Activated naive CD4-positive, alpha-beta T cell (primary cell): ENCODE data around the gene CACTIN.
"Not testable (repeated sequence)": the region's sequence is repeated elsewhere in the genome, so short reads cannot be mapped to it uniquely, and the experiment has no call there.

Source experiments
- DNase-seq, 4 experiments: peaks; one replicate each; lab custom pipeline; 2025; lab: John Stamatoyannopoulos, UW

Gene CACTIN

DNA sequence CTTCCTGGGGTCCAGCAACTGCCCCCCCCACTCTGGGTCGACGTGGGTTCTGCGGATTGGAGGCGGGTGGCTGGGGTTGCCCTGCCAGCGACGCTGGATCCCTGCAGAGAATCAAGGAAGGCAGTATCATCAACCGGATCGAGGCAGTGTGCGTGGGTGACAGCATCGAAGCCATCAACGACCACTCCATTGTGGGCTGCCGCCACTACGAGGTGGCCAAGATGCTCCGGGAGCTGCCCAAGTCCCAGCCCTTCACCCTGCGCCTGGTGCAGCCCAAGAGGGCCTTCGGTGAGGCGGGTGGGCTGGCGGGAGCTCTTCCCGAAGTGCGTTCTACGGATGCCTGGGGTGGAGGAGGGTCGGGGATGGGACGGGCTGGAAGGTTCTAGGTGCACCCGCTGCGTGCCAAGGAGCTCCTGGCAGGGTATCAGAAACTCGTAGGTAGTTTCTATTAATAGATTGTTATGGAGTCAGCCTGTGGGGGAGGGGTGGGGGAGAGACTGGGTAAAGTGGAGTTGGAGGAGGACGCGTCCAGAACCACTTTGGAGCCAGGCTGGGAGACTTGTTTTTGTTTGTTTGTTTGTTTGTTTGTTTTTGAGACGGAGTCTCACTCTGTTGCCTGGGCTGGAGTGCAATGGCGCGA is 39.8 kb downstream of the CACTIN start:
- DNase-seq, result no peak

DNA sequence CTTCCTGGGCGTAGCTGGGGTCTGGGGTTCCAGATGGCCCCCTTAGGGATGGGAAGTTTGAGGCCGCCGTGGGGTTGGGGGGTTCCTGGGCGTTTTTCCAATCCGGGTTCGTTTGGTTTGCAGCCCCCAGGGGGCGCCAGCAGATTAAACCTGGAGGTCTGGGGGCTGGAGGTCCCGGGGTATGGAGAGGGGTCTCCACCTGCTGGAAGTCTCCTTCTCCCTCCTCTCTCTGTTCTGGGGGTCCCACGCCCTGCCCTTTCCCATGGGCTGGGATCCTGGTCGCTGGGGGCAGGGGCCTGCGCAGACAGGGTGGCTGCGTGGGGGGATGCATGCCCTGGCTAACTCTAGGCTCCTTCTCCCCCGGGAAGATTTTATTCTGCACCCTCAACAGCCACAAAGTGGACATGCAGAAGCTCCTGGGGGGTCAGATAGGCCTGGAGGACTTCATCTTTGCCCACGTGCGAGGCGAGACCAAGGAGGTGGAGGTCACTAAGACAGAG is 40.4 kb downstream of the CACTIN start:
- peak in 3 of 4 experiments; percentile 12 to 48 (median 13) for DNase-seq

GRCh38 chr19:3585301-3586126 is 41.1 kb downstream of the CACTIN start, which contains the start of gene GIPC3:
GIPC3 (plus strand) TSS chr19:3585478; CDS start chr19:3585598, 120 bp downstream.
- DNase-seq, result no peak

DNA sequence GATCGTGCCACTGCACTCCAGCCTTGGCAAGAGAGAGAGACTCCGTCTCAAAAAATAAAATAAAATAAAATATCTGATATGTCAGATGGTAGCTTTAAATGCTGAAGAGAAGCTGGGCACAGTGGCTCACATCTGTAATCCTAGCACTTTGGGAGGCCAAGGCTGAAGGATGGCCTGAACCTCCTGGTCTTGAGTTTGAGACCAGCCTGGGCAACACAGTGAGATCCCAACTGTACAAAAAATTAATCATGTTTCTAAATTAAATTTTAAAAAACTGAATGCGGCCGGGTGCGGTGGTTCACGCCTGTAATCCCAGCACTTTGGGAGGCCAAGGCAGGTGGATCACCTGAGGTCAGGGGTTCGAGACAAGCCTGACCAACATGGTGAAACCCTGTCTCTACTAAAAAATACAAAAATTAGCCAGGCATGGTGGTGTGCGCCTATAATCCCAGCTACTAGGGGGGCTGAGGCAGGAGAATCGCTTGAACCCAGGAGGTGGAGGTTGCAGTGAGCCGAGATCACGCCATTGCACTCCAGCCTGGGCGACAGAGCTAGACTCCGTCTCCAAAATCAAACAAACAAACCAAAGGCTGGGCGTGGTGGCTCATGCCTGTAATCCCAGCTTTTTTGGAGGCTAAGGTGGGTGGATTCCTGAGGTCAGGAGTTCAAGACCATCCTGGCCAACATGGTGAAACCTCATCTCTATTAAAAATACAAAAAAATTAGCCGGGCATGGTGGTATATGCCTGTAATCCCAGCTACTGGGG is 42.4 kb downstream of the CACTIN start:
- DNase-seq, result not testable (repeated sequence)

DNA sequence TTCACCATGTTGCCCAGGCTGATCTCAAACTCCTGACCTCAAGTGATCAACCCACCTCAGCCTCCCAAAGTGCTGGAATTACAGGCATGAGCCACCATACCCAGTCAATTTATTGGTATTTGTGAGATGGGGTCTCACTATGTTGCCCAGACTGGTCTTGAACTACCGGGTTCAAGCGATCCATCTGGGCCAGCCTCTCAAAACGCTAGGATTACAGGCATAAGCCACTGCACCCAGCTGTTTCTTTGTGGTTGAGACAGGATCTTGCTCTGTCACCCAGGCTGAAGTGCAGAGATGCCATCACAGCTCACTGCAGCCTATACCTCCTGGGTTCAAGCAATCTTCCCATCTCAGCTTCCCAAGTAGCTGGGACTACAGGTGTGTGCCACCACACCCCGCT is 44.8 kb downstream of the CACTIN start:
- DNase-seq, result not testable (repeated sequence)

GRCh38 chr19:3580156-3580934 is 46.2 kb downstream of the CACTIN start:
- no peak for DNase-seq

- DNase-seq, result no peak
Measured at GRCh38 chr19:3578390-3578789, 48.2 kb downstream of the CACTIN start.

DNA sequence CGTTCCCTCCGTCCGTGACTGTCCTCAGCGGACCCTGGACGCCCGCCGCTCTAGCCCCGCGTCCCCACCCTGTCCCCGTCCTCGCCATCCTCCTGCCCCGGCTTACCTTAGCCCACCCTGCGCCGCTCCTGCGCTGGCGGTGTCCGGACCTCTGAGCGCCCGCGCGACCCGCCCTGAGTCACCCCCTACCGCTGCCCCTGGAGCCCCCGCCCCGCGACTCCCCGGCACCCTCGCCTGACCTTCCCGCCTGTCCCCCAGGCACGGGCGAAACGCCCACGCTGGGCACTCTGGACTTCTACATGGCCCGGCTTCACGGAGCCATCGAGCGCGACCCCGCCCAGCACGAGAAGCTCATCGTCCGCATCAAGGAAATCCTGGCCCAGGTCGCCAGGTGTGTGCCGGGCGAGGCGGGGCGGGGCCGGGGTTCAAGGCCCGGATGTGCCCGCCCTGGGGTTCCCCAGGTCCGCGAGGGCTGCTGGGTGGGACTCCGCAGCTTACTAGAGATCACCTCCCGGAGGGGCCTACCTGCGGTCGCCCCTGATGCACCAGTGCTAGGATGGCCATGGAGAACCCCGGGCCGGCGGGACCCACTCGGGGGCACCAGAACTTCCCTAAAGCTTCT is 48.8 kb downstream of the CACTIN start:
- DNase-seq, result no peak

- no peak for DNase-seq
Measured at GRCh38 chr19:3576696-3577443, 49.7 kb downstream of the CACTIN start.

DNA sequence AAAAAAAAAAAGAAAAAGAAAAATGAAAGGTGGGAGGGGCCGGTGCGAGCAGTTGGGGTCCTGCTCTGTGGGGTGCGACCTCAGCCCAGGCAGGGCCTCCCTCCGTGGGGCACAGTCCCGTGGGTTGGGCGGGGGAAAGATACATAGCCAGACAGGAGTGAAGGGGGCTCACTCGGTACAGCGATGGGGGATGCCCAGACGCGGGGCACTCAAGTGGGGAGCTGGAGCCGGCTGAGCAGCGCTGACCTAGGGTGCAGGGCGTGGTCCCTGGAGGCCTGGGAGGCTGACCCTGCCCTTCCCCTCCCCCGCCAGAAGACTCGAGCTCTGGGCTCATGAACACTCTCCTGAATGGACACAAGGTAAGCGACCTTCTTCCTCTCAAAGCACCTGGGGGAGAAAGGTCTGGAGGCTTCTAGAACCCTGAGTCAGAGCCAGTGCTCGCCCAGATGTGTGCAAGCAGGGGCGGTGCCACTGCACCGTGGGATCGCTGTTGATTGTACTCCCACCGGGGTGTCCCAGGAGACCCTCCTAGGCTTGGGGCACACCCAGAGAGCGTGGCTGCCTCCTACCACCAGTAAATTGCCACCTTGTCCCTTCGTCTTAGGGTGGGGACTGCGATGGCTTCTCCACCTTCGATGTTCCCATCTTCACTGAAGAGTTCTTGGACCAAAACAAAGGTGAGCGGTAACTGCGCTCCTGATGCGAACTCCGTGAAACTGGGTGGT is 50.5 kb downstream of the CACTIN start:
- DNase-seq, result no peak

DNA sequence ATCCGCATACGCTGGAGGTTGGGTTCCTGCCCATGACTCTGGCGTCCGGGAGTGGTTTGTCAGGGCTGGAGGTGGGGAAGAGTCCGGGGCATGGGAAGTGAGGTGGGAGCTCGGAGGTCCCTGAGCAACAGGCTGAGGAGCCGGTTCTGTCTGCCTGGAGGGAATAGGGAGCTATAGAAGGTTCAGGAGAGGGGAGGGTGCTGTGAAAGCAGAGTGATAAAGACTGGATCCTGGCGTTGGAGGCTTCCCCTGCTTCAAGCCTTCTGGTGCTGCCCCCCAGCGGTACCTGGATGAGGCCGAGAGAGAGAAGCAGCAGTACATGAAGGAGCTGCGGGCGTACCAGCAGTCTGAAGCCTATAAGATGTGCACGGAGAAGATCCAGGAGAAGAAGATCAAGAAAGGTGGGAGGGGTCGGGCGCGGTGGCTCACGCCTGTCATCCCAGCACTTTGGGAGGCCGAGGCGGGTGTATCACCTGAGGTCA is 51.3 kb downstream of the CACTIN start:
- DNase-seq, result peak in 1 of 4 experiments; percentile 11

- peak; percentile 17 to 56 (median 46) for DNase-seq
Measured at GRCh38 chr19:3573858-3574637, 52.5 kb downstream of the CACTIN start.

GRCh38 chr19:3573162-3573857 is 53.3 kb downstream of the CACTIN start:
- no peak for DNase-seq

DNA sequence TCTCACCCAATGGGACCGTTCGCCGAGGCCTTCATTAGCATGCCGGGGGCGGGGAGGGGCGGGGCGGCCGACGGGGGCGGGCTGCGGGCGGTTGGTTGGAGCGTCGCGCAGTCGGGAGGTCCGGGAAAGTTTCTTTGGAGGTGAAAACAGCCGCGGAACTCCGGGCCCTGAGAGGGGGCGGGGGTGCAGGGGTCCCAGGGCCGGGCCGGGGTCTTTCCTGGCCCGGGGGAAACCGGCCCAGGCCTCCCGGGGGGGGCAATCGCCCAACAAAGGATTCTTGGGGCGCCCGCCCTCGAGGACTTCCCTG is 53.8 kb downstream of the CACTIN start, which contains the start of gene HMG20B:
Gene HMG20B, plus strand, starts transcription at position 90 of the 307 bp plus-strand sequence. CDS start 366 bp downstream, outside the sequence.
- no peak for DNase-seq

DNA sequence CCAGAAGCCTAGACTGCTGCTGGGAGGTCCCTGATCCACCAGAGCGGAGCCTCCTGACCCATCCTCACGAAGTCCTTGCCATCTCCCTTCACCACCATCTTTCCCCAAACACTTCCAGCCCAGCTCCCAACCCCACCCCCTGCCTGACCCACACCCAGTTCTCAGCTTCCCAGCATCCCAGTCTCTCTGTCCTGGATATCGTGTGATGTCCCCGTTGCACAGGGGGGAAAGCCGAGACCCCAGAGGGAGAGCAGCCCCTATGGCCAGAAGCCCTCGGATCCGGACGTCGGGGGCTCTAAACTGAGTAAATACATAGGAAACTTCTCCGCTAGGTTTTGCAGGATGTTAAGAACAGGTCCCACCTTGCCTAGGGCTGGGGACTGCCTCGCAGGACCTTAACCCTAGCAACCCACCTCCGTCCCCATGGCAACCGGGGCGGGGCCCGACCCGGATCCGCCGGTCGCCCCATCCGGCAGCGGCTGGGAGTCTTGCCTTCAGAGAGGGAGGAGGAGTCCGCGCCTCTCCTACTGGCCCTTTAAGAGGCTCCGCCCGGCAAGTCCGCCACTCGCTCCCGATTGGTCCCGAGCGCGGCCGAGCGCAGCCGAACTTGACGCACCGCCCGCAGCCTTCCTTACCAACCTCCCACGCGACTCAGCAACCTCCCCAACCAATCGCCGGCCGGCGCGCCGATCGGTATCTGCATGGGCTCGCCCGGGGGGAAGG is 54.3 kb downstream of the CACTIN start:
- DNase-seq, result peak; percentile 96 to 99 (median 98)

- no peak for DNase-seq
Measured at GRCh38 chr19:3570606-3571011, 56.0 kb downstream of the CACTIN start.

GRCh38 chr19:3570042-3570441 is 56.5 kb downstream of the CACTIN start:
- not testable (repeated sequence) for DNase-seq
